PFSK-1 (cell line): Measurements from ENCODE around the gene NUDT6.

Experiments
- FOXP2 ChIP-seq: optimal IDR thresholded peaks from 2 replicates; pipeline ENCODE3; 2011; ENCODE audit warnings: borderline replicate concordance, control low read depth, inconsistent platforms; ENCODE audit not compliant: insufficient read depth; ENCODE audit errors: extremely low read length, extremely low read depth
- POLR2AphosphoS5 ChIP-seq: IDR thresholded peaks from 2 replicates; pipeline ENCODE4 v1.6.1; 2012; ENCODE audit warnings: low read depth, mild to moderate bottlenecking, control low read depth, low read length, moderate library complexity
- SIN3A ChIP-seq: IDR thresholded peaks from 2 replicates; pipeline ENCODE4 v1.6.1; 2012; ENCODE audit warnings: mild to moderate bottlenecking, low read length, moderate library complexity, borderline replicate concordance; ENCODE audit not compliant: insufficient read depth
- TAF1 ChIP-seq: IDR thresholded peaks from 2 replicates; pipeline ENCODE4 v1.6.1; 2012; ENCODE audit warnings: low read length, control low read depth, borderline replicate concordance; ENCODE audit not compliant: insufficient read depth
- TF ChIP-seq, protein P1 (sequence below), 2 experiments: IDR thresholded peaks; 2 replicates each; pipeline versions ENCODE4 v1.6.1 to v1.8.0; 2011 to 2012; ENCODE audit warnings: low read depth in 2 of 2, low read length in 2 of 2, control low read depth in 1 of 2, inconsistent platforms in 1 of 2, mild to moderate bottlenecking in 1 of 2, moderate library complexity in 1 of 2; ENCODE audit not compliant: insufficient read depth in 1 of 2

The NUDT6 gene

DNA sequence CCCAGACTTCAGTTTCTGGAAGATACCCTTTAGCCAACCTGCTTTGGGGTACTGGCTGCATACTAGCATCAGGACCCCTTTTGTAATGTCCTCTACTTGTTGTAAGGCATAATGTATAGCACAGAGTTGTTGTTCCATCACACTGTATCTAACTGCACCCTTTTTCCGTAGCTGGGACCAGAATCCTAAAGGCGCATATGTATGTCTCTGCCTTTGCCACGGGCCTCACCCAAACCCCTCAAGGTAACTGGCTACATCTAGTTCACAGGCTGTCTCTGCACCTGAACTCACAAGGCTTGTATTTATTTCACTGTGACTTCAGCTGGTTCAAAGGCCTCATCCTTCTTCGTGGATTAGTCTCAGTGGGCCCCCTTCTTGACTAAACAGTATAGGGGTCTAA is 29.6 kb upstream of the NUDT6 start:
- TF ChIP-seq TAF1 (no peak), SIN3A (no peak), FOXP2 (no peak), POLR2AphosphoS5 (no peak)
- TF ChIP-seq, protein P1, sequence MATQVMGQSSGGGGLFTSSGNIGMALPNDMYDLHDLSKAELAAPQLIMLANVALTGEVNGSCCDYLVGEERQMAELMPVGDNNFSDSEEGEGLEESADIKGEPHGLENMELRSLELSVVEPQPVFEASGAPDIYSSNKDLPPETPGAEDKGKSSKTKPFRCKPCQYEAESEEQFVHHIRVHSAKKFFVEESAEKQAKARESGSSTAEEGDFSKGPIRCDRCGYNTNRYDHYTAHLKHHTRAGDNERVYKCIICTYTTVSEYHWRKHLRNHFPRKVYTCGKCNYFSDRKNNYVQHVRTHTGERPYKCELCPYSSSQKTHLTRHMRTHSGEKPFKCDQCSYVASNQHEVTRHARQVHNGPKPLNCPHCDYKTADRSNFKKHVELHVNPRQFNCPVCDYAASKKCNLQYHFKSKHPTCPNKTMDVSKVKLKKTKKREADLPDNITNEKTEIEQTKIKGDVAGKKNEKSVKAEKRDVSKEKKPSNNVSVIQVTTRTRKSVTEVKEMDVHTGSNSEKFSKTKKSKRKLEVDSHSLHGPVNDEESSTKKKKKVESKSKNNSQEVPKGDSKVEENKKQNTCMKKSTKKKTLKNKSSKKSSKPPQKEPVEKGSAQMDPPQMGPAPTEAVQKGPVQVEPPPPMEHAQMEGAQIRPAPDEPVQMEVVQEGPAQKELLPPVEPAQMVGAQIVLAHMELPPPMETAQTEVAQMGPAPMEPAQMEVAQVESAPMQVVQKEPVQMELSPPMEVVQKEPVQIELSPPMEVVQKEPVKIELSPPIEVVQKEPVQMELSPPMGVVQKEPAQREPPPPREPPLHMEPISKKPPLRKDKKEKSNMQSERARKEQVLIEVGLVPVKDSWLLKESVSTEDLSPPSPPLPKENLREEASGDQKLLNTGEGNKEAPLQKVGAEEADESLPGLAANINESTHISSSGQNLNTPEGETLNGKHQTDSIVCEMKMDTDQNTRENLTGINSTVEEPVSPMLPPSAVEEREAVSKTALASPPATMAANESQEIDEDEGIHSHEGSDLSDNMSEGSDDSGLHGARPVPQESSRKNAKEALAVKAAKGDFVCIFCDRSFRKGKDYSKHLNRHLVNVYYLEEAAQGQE (IDR thresholded peaks at IDR 0.05; ENCODE audit: insufficient read depth in 1 of 2, low read depth in 2 of 2, low read length in 2 of 2): no peak

DNA sequence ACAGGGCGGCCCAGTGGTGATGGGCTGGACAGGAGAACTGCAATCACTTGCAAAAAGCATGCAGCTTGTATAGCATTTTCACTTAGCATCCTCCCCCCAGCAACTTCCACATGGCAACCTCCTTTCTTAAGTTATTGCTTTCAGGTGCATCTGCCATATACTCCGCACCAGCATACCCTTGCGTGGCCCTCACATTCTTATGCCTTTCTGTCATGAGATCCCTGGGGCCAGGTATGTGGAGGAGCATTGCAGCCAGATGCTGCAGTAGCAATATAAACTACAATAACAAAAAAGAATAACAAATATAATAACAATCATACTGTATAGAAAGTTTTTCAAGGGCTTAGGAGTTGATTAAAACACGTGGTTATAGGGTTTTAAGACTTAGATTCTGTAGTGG is 26.3 kb upstream of the NUDT6 start:
- TF ChIP-seq, protein P1 (IDR thresholded peaks at IDR 0.05; ENCODE audit: insufficient read depth in 1 of 2, low read depth in 2 of 2, low read length in 2 of 2): no peak

DNA sequence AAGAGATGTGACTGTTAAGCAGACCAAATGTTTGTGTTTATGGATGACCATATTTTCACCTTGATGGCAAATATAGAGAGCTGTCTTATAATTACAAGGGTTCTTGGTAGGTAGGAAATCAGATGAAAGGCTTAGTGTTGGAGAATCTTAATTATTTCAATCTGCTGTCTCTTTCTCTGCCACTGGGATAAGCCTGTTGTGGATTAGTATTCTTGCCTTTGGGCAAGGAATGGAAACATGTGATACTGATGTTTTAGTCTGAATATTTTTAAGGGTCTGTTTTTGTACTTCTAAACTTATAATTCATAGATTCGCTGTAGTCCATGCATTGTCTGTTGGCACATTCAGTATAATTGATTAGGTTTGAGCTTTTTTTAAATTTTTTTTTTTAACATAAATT is 23.7 kb upstream of the NUDT6 start:
- TF ChIP-seq SIN3A: no peak
- no peak for TF ChIP-seq FOXP2
- no peak for TF ChIP-seq TAF1
- no peak for TF ChIP-seq POLR2AphosphoS5
- TF ChIP-seq, protein P1 (IDR thresholded peaks at IDR 0.05; ENCODE audit: insufficient read depth in 1 of 2, low read depth in 2 of 2, low read length in 2 of 2): no peak

DNA sequence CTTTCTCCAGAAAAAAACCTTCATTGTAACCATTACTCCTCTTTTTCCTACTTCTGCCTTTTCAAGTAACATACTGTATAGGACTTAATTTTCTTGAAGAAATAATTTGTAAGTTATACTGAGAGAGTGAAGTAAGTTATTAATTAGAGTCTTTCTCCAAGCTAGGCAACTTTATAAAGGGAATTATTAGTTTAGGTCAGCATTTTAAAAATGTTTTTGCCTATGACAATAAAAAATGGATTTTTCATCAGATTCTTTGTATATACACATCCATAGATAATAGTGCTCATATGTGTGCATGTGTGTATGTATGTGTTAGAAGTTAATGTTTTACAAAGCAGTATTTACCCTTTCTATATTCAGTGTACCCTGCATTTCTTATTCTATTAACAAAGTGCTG is 10.4 kb upstream of the NUDT6 start:
- TF ChIP-seq SIN3A (no peak), FOXP2 (no peak), POLR2AphosphoS5 (no peak), TAF1 (no peak)
- TF ChIP-seq, protein P1 (IDR thresholded peaks at IDR 0.05; ENCODE audit: insufficient read depth in 1 of 2, low read depth in 2 of 2, low read length in 2 of 2): no peak

DNA sequence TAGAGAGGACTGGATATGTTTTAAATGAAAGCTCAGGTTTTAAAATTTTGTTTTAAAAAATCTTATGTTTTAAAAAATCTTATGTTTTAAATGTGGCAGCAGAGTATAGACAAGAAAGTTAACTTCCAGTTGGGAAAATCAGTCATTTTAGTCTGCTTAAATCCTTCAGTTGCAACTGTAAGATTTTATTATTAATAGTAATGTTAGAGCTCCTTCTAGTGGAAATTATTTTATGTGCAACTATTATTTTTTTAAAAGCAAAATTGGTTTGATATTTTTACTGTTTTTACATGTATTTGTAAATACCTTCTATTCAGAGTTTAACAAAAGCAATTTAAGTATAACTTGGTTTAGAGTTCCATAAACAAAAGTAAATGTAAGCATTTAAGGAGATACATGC is 8.5 kb upstream of the NUDT6 start:
- TF ChIP-seq POLR2AphosphoS5: no peak
- TF ChIP-seq, protein P1 (IDR thresholded peaks at IDR 0.05; ENCODE audit: insufficient read depth in 1 of 2, low read depth in 2 of 2, low read length in 2 of 2): no peak
